ENCODE data around the gene LTB. TPM values are rescaled to one million over a fixed set of nuclear protein-coding genes. Genes with fewer than 3 reads are reported as not detected.

The LTB gene
- total RNA-seq, 1 donor from 2014 or later, result 0.25 TPM

GRCh38 chr6:31573239-31574105 lies 8.8 kb downstream of the LTB start:
- Histone ChIP-seq H3K4me1 (peaks cover 10% of the 10 kb centered on the region), H3K4me3 (no peak overlapping the region), H3K36me3 (no peaks in the 10 kb centered on the region), H3K27me3 (ENCODE audit: low read depth) (no peaks in the 10 kb centered on the region), H3K27ac (replicated peaks) (no peak overlapping the region), H3K9me3 (replicated peaks) (no peaks in the 10 kb centered on the region)
- TF ChIP-seq CTCF (IDR thresholded peaks at IDR 0.05; ENCODE audit: borderline replicate concordance), result no peak
- DNase-seq, result no peak
- intact Hi-C loops (cut with micrococcal nuclease), result no loop called here

GRCh38 chr6:31572041-31572911 lies 9.9 kb downstream of the LTB start, which contains the start of gene LTA:
TSS of gene LTA (plus strand) at chr6:31572289. CDS start at chr6:31572743, 454 bp downstream.
- Histone ChIP-seq H3K4me1 (peaks cover 9% of the 10 kb centered on the region), H3K9me3 (replicated peaks) (no peaks in the 10 kb centered on the region), H3K27ac (replicated peaks) (no peak within 1 kb of the TSS), H3K4me3 (no peak within 1 kb of the TSS), H3K36me3 (no peaks in the 10 kb centered on the region), H3K27me3 (ENCODE audit: low read depth) (no peaks in the 10 kb centered on the region)
- intact Hi-C loops (cut with micrococcal nuclease), result no loop called here
- no peak for TF ChIP-seq CTCF (IDR thresholded peaks at IDR 0.05; ENCODE audit: borderline replicate concordance)
- no peak for DNase-seq

DNA sequence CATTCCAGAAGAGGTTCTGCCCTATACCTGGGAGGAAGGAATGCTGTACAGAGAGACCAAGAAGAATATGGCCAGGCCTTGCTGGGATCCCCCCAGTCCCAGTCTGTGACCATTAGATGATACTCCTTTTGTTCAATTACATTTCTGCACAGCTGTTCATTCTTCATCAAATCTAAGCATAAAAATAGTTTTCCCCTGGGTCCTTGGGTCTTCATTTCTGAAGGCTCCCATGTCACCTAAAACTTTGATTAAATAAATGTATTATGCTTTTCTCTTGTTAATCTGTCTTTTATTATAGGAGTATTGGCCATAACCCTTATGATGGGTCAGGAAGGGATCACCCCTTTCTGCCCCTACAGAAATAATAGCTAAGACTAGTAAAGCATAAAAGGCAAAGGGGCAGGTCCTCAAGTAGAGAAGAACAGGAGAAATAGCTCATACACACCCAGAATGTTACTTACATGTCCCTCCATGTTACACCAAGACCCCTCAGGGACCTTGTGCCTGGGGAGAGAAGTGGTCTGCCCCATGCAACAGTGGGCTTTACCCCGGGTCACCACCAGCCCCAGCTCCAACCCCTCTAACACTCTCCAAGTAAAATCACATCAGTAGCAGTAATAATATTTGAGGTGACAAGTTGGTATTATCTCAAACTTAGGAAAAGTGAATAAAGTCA lies 12.2 kb downstream of the LTB start:
- no peak for TF ChIP-seq CTCF (IDR thresholded peaks at IDR 0.05; ENCODE audit: borderline replicate concordance)
- H3K4me3 ChIP-seq, result no peak overlapping the region
- no peaks in the 10 kb centered on the region for H3K27me3 ChIP-seq (ENCODE audit: low read depth)
- H3K4me1 ChIP-seq, result no peaks in the 10 kb centered on the region
- no peaks in the 10 kb centered on the region for H3K9me3 ChIP-seq (replicated peaks)
- H3K36me3 ChIP-seq, result no peaks in the 10 kb centered on the region
- no peak overlapping the region for H3K27ac ChIP-seq (replicated peaks)
- DNase-seq, result no peak
- intact Hi-C loops (cut with micrococcal nuclease), result no loop called here

DNA sequence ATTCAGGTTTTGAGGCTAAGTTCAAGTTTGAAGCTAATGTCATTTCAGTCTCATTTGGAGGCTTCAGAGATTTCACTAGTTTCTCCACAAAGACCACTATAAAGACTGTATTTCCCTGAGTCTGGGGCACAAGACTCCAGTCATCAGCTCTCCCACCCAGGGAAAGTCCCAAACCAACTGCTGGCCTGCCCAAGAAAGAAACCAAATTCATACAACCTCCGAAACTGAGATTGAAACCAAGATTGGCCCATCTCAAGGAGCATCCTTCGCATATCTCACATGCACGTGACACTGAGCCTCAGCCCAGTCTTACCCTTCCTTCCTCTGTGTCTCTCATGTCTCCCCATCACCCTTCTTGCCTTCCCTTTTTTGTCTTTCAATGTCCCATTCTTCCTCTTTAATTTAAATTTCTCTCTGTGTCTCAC lies 13.7 kb downstream of the LTB start:
- Histone ChIP-seq H3K4me1 (no peaks in the 10 kb centered on the region), H3K27me3 (ENCODE audit: low read depth) (no peaks in the 10 kb centered on the region), H3K4me3 (no peak overlapping the region), H3K9me3 (replicated peaks) (no peaks in the 10 kb centered on the region), H3K27ac (replicated peaks) (no peak overlapping the region), H3K36me3 (no peaks in the 10 kb centered on the region)
- TF ChIP-seq CTCF (IDR thresholded peaks at IDR 0.05; ENCODE audit: borderline replicate concordance), result no peak
- DNase-seq, result no peak
- intact Hi-C loops (cut with micrococcal nuclease), result no loop called here

Measured in left ventricle myocardium inferior (tissue), 1 donor.